Stimulated activated effector memory CD8-positive, alpha-beta T cell treated with anti-CD3 and anti-CD28 coated beads, Interleukin-12 subunit alpha, Interleukin-12 subunit beta, amount 100 ng/mL, for 72 hours (primary cell): Measurements from ENCODE around the gene NBL1.

Experiments used
- ATAC-seq: fragments of 150-1000 bp; cut with Tn5 transposase; 2 replicates; pipeline ENCODE4 v1.10.0; 2021
- DNase-seq, 2 donors: peaks; one replicate each; pipeline ENCODE4 v3.0.0; 2021 to 2022; ENCODE audit warnings: low spot score in 2 of 2
- H3K27ac Mint-ChIP-seq: one replicate; pipeline ENCODE4 v1.8.0; 2022; ENCODE audit warnings: mild to moderate bottlenecking, mixed read lengths
- H3K36me3 Mint-ChIP-seq: one replicate; pipeline ENCODE4 v1.8.0; 2022; ENCODE audit warnings: mild to moderate bottlenecking, mixed read lengths
- H3K4me1 Mint-ChIP-seq: one replicate; pipeline ENCODE4 v1.8.0; 2022; ENCODE audit warnings: mixed read lengths
- H3K4me3 Mint-ChIP-seq: one replicate; pipeline ENCODE4 v1.8.0; 2022; ENCODE audit warnings: mild to moderate bottlenecking, mixed read lengths
- H3K9me3 Mint-ChIP-seq: one replicate; pipeline ENCODE4 v1.8.0; 2022; ENCODE audit warnings: mixed read lengths

The NBL1 gene

GRCh38 chr1:19687414-19687813 lies 43.3 kb downstream of the NBL1 start:
- ATAC-seq (no peak), DNase-seq (no peak)
- Mint-ChIP-seq H3K27ac (no peak overlapping the region), H3K4me3 (no peak overlapping the region), H3K4me1 (peaks cover 31% of the 10 kb centered on the region), H3K36me3 (no peaks in the 10 kb centered on the region), H3K9me3 (no peaks in the 10 kb centered on the region)

DNA sequence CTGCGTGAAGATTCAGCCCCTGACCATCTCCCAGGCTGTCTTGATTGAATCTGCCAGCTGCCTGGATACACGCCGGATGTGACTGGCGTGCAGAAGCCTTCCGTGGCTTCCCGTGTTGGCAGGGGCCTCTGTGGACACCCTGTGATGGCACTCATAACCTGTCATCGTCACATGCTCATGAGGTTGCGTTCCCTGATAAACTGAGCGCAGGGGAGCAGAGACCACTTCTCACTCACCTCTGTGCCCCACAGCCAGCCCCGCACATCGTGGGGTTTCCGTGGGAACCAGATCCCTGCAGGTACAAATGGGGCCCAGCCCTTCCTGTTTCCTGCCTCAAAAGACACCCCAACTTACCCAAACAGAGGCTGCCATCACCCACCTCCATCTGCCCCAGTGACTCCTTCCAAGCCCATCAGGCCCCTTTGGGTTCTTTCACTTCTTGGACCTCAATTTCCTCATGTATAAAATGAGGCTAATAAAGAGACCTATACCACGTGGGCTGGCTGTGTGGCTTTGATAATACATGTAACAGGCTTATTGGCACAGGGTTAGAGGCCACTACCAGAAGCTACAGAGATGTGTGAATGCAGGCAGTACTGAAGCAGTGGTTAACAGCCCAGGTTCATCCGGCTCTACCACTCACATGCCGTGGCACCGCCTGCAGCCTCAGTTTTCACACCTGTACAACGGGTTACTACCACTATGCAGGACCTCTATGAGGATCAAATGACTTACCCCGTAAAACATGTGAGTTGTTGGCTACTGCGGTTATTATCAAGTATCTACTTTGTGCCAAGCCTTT lies 44.1 kb downstream of the NBL1 start:
- peak overlapping the region; percentile 26 for H3K27ac Mint-ChIP-seq
- no peaks in the 10 kb centered on the region for H3K9me3 Mint-ChIP-seq
- H3K36me3 Mint-ChIP-seq = no peaks in the 10 kb centered on the region
- ATAC-seq (peak; percentile 65), DNase-seq (peak in 1 of 2 donors; percentile 55)
- peaks cover 31% of the 10 kb centered on the region for H3K4me1 Mint-ChIP-seq
- H3K4me3 Mint-ChIP-seq = no peak overlapping the region

DNA sequence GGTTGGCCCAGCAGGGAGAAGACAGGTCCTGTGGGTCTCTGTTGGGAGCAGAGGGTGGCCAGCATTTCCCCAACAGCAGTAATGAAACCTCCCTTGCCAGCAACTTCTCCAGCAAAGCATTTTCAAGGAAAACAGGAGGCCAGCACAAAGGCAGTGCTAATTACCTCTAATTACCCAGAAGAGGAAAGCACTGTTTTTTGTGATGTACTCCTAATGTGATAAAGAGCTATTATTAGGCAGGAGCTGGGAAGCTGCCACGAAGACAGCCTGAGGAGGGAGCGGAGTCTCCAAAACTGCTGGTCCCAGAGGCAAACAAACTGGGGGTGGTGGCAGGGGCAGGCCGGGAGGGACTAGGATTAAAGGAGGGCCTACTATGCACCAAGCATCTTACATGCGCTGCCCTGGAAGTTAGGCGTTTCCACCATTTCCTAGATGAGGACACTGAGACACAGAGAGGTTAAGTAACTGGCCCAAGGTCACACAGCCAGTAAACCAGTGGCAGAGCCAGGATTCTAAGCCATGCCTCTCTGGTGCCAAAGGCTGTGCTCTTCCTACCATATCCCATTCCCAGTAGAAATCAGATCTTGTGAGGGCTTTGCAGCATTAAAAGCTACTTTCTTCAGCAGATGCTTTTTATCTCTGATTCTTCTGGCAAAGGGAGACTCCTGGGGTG lies 45.1 kb downstream of the NBL1 start:
- H3K4me3 Mint-ChIP-seq = no peak overlapping the region
- peaks cover 7% of the 10 kb centered on the region for H3K36me3 Mint-ChIP-seq
- no peak for DNase-seq

GRCh38 chr1:19689856-19690255 lies 45.7 kb downstream of the NBL1 start:
- ATAC-seq (no peak), DNase-seq (no peak)
- peaks cover 9% of the 10 kb centered on the region for H3K36me3 Mint-ChIP-seq
- peaks cover 31% of the 10 kb centered on the region for H3K4me1 Mint-ChIP-seq
- peak overlapping the region; percentile 81 for H3K27ac Mint-ChIP-seq
- H3K9me3 Mint-ChIP-seq = no peaks in the 10 kb centered on the region
- no peak overlapping the region for H3K4me3 Mint-ChIP-seq

More for the DNA sequence above, 45.1 kb downstream of the NBL1 start:
- Mint-ChIP-seq H3K9me3 (no peaks in the 10 kb centered on the region), H3K4me1 (peaks cover 31% of the 10 kb centered on the region), H3K27ac (peak overlapping the region; percentile 26)
- ATAC-seq = no peak

GRCh38 chr1:19690342-19690741 lies 46.2 kb downstream of the NBL1 start:
- Mint-ChIP-seq H3K9me3 (no peaks in the 10 kb centered on the region), H3K4me3 (no peak overlapping the region), H3K36me3 (peaks cover 9% of the 10 kb centered on the region)

GRCh38 chr1:19694298-19694697 lies 50.2 kb downstream of the NBL1 start:
- DNase-seq (no peak), ATAC-seq (no peak)
- H3K9me3 Mint-ChIP-seq = no peaks in the 10 kb centered on the region
- peaks cover 9% of the 10 kb centered on the region for H3K36me3 Mint-ChIP-seq
- peaks cover 19% of the 10 kb centered on the region for H3K4me1 Mint-ChIP-seq
- no peak overlapping the region for H3K4me3 Mint-ChIP-seq
- H3K27ac Mint-ChIP-seq = no peak overlapping the region

More at GRCh38 chr1:19690342-19690741, 46.2 kb downstream of the NBL1 start:
- peaks cover 31% of the 10 kb centered on the region for H3K4me1 Mint-ChIP-seq
- peak overlapping the region; percentile 81 for H3K27ac Mint-ChIP-seq
- DNase-seq = no peak
- no peak for ATAC-seq

- H3K4me3 Mint-ChIP-seq = no peak overlapping the region
- no peak overlapping the region for H3K27ac Mint-ChIP-seq
- H3K36me3 Mint-ChIP-seq = peaks cover 14% of the 10 kb centered on the region
- H3K9me3 Mint-ChIP-seq = no peaks in the 10 kb centered on the region
- DNase-seq (no peak), ATAC-seq (no peak)
- peaks cover 12% of the 10 kb centered on the region for H3K4me1 Mint-ChIP-seq
These were observed 51.7 kb downstream of the NBL1 start for GRCh38 chr1:19695772-19696171.

DNA sequence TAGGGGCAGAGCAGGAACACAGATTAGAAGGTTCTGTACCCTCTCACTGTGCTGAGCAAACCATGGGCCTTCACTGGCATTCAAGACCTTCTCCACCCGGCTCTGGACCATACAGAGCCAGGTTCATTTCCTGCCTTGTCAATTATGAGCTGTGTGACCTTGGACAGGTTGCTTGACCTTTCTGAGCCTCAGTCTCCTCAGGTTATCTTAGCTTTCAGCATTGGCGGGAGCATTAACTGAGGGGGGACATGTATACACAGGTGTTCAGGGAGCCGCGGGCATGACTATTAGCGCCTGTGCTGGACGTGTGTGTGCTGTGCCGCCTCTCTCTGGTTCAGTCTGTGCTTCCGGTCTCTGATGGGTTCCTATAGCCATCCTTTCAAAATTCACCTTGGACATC lies 52.7 kb downstream of the NBL1 start:
- ATAC-seq (no peak), DNase-seq (no peak)
- Mint-ChIP-seq H3K27ac (no peak overlapping the region), H3K4me1 (peaks cover 12% of the 10 kb centered on the region), H3K4me3 (no peak overlapping the region), H3K9me3 (no peaks in the 10 kb centered on the region), H3K36me3 (peaks cover 14% of the 10 kb centered on the region)

DNA sequence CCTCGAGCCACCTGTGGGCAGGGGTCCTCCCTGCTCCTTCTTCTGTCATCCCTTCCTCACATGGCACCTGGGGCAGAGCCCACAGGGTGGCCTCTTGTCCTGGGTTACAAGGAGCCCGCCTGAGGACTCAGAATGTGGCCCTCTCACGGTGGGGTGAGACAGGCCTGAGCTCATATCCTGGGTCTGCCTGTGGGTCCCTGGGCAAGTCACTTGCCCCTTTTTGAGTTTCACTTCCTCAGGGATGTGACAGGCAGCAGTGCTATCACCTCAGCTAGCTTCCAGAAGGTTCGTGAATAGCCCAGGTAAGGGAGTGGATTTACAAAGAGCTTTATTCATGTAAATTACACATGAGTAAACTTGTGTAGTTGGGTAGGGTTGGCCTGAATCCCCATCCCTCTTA lies 54.1 kb downstream of the NBL1 start:
- H3K4me3 Mint-ChIP-seq = no peak overlapping the region
- H3K27ac Mint-ChIP-seq = no peak overlapping the region
- H3K4me1 Mint-ChIP-seq = peaks cover 12% of the 10 kb centered on the region
- DNase-seq (no peak), ATAC-seq (no peak)
- H3K9me3 Mint-ChIP-seq = no peaks in the 10 kb centered on the region
- peaks cover 14% of the 10 kb centered on the region for H3K36me3 Mint-ChIP-seq

DNA sequence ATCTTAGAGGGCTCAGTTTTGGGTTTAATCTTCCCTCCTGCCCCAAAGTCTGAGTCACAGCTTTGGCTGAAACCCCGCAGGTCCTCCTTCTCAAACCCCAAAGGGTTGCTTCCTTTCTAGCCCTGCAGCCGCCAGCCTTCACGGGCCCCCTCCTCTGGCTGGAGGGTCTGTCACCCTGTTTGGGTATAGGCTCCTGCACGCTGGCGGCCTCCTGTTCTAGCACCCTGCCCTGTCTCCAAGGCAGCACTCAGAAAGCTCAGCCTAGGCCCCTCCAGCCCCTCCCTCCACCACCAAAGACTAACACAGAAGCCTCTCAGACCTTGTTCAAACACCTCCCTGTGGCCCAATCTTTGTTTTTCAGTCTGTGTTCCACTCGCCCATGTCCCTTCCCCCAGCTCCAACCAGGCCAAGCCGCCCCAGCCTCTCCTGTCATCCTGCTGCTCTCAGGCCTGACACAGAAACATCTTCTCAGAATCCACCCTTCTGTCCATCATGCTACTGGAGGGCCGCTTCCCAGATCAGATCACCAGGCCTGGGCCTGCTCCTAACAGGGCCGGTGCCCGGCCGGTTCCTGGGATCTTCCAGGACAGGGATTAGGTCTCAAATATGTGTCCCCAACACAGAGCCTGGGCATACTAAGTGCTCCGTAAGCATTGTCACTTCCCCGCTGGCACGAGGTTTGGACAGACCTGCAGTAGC lies 56.1 kb downstream of the NBL1 start:
- H3K36me3 Mint-ChIP-seq = peaks cover 5% of the 10 kb centered on the region
- H3K4me3 Mint-ChIP-seq = no peak overlapping the region
- peak overlapping the region; percentile 61 for H3K27ac Mint-ChIP-seq
- H3K4me1 Mint-ChIP-seq = peaks cover 12% of the 10 kb centered on the region
- ATAC-seq (no peak), DNase-seq (no peak)
- H3K9me3 Mint-ChIP-seq = no peaks in the 10 kb centered on the region

DNA sequence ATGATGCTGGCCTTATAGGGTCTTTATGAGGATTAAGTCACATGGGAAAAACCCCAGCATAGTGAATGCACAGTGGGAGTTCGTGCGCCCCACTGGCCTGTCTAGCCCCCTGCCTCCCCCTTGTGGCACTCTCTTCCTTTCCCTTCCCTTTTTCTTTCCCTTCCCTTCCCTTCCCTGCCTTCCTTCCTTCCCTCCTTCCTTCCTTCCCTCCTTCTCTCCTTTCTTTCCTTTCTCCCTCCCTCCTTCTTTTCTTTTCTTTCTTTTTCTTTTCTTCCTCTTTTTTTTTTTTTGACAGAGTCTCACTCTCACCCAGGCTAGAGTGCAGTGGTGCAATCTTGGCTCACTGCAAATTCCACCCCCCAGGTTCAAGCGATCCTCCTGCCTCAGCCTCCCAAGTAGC lies 59.2 kb downstream of the NBL1 start:
- H3K4me1 Mint-ChIP-seq = peaks cover 7% of the 10 kb centered on the region
- H3K27ac Mint-ChIP-seq = no peak overlapping the region
- H3K4me3 Mint-ChIP-seq = no peak overlapping the region
- H3K9me3 Mint-ChIP-seq = no peaks in the 10 kb centered on the region
- DNase-seq (no peak), ATAC-seq (no peak)
- H3K36me3 Mint-ChIP-seq = peaks cover 5% of the 10 kb centered on the region

GRCh38 chr1:19704247-19705113 lies 60.4 kb downstream of the NBL1 start:
- ATAC-seq = peak; percentile 65
- Mint-ChIP-seq H3K36me3 (peaks cover 12% of the 10 kb centered on the region), H3K4me1 (peaks cover 7% of the 10 kb centered on the region), H3K4me3 (no peak overlapping the region), H3K9me3 (no peaks in the 10 kb centered on the region), H3K27ac (no peak overlapping the region)
- DNase-seq = peak; percentile 31 to 74

GRCh38 chr1:19705464-19705863 lies 61.4 kb downstream of the NBL1 start:
- Mint-ChIP-seq H3K9me3 (no peaks in the 10 kb centered on the region), H3K36me3 (peaks cover 9% of the 10 kb centered on the region)

DNA sequence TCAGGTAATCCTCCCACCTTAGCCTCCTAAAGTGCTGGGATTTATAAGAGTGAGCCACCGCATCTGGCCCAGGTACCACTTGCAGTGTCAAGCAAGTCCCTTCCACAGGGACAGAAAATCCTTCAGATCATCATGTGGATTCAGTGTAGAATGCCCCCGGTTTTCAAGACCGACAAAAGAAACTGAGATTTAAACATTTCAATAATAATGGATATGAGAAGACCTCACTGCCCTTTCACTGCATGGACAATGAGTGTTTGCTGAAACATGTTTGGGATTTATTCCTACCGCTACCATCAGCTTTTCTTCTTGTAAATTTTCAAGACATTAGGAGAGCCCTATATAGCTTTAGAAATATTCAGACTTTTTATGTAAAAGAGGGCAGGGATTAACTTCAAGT lies 62.0 kb downstream of the NBL1 start:
- Mint-ChIP-seq H3K36me3 (peaks cover 7% of the 10 kb centered on the region), H3K9me3 (no peaks in the 10 kb centered on the region), H3K27ac (no peak overlapping the region), H3K4me1 (peaks cover 12% of the 10 kb centered on the region), H3K4me3 (no peak overlapping the region)
- DNase-seq (no peak), ATAC-seq (no peak)

More at GRCh38 chr1:19705464-19705863, 61.4 kb downstream of the NBL1 start:
- ATAC-seq = no peak
- H3K4me1 Mint-ChIP-seq = peaks cover 6% of the 10 kb centered on the region
- no peak overlapping the region for H3K27ac Mint-ChIP-seq
- H3K4me3 Mint-ChIP-seq = no peak overlapping the region
- no peak for DNase-seq
